Measurements from ENCODE around the gene CYP4V2. TPM values are rescaled to one million over a fixed set of nuclear protein-coding genes. Genes with fewer than 3 reads are reported as not detected.

CYP4V2 gene
- total RNA-seq, 6 experiments from 2014 or later: 82.4 to 199 (median 94.1) TPM

DNA sequence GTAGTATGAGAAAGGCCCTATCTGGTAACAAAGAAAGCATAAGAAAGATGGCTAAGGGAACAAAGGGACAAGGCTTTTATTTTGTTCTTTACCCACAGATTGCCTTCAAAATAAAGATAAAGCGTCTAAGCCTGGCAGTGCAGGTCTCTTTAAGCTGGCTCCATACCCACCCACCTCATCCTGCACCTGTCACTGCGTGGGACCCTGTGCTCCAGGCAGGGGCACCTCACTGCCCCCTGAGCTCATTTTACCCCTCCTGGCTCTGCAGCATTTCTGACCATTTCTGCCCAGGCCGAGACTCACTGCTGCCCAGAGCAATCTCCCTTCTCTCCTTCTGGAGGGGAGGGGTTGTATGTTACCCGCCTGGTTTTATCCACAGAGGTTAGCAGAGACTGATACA is 1.7 kb upstream of the CYP4V2 start:
- H3K4me1 ChIP-seq: peaks cover 0 to 25% (median 4%) of the 10 kb centered on the region in 4 donors
- intact Hi-C loops (cut with DNase I): no loop called here
- ATAC-seq: no peak
- H3K4me3 ChIP-seq: peak overlapping the region in 1 of 3 donors; percentile 88
- H3K9me3 ChIP-seq: no peaks in the 10 kb centered on the region
- 37% methylated on average over 4 of the region's 4 CpGs for WGBS (ENCODE audit: insufficient coverage, low coverage, low lambda C conversion rate, missing lambda C conversion rate)
- peak overlapping the region in 2 of 3 donors; percentile 97 to 98 for H3K27ac ChIP-seq
- no peaks in the 10 kb centered on the region for H3K27me3 ChIP-seq
- H3K36me3 ChIP-seq: no peaks in the 10 kb centered on the region
- no peak for DNase-seq
- TF ChIP-seq, protein P1, sequence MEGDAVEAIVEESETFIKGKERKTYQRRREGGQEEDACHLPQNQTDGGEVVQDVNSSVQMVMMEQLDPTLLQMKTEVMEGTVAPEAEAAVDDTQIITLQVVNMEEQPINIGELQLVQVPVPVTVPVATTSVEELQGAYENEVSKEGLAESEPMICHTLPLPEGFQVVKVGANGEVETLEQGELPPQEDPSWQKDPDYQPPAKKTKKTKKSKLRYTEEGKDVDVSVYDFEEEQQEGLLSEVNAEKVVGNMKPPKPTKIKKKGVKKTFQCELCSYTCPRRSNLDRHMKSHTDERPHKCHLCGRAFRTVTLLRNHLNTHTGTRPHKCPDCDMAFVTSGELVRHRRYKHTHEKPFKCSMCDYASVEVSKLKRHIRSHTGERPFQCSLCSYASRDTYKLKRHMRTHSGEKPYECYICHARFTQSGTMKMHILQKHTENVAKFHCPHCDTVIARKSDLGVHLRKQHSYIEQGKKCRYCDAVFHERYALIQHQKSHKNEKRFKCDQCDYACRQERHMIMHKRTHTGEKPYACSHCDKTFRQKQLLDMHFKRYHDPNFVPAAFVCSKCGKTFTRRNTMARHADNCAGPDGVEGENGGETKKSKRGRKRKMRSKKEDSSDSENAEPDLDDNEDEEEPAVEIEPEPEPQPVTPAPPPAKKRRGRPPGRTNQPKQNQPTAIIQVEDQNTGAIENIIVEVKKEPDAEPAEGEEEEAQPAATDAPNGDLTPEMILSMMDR (IDR thresholded peaks at IDR 0.05): no peak
- TF ChIP-seq POLR2A (IDR thresholded peaks at IDR 0.05): no peak

DNA sequence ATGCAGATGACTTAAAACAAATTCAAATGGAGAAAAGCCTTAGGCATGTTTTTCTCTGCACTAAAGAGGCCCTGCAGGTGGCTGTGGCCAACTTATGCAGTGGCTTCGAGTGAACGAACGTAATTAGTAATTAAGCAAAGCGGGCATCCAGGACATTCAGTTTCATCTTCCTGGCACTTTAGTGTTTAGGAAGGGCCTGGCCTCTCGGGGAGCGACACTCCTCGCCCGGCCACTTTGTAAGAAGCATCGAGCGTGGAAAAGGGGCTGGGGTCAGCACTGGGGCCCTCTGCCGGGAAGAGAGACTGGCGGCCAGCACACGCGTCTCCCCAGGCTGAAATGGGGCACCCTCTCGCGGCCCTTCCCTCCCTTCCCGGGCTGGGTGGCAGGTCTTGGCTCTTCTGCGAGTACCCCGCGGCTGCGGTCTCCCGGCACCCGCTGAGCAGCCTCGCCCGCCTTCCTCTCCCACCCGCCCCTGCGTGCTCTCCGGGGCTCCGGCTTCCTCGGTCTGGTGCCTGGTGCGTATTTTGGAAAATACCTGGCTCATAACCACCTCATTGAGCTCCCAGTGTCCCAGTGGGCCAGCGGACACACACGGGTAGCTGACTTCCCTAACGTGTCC is 677 bp upstream of the CYP4V2 start:
- Histone ChIP-seq H3K27ac (peak overlapping the region; percentile 97 to 98 (median 98)), H3K4me1 (peaks cover 0 to 25% (median 4%) of the 10 kb centered on the region in 4 donors), H3K4me3 (peak overlapping the region; percentile 88 to 92 (median 88)), H3K9me3 (no peaks in the 10 kb centered on the region), H3K36me3 (no peaks in the 10 kb centered on the region), H3K27me3 (no peaks in the 10 kb centered on the region)
- 2% methylated on average over 4 of the region's 34 CpGs for WGBS (ENCODE audit: insufficient coverage, low coverage, low lambda C conversion rate, missing lambda C conversion rate)
- DNase-seq: peak in 2 of 3 donors; percentile 47 to 66
- TF ChIP-seq POLR2A (IDR thresholded peaks at IDR 0.05): no peak
- TF ChIP-seq, protein P1 (IDR thresholded peaks at IDR 0.05): peak in 1 of 4 donors; percentile 19
- intact Hi-C loops (cut with DNase I): no loop called here
- peak; percentile 44 to 61 (median 53) for ATAC-seq

DNA sequence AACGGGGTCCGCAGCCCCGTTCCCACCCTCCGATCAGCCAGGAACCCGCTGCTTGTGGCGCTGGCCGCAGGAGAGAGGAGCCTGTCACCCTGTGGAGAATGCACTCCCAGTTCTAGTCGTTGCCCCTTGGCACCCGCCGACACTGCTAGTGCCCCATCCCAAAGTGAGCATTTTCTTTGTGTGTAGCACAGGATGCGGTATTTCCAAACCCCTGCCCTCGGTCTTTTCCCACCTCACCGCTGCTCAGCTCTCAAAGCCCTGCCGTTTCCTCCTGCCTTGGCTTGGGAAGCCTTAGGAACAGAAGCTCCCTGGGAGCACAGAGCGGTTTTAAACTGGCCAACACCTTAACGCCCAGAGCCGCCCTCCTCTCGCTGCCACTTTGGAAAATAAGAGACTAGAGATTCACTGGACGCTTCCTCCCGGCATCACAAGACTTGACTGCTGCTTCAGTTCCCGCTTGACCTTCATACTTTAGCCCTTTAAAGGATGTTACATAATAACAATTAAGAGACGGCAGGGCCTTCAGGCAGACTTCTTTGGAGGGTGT is 772 bp downstream of the CYP4V2 start:
- intact Hi-C loops (cut with DNase I): no loop called here
- Histone ChIP-seq H3K4me3 (peak overlapping the region; percentile 88 to 92 (median 88)), H3K9me3 (no peaks in the 10 kb centered on the region), H3K36me3 (peaks cover 0 to 3% (median 1%) of the 10 kb centered on the region in 4 donors), H3K27me3 (no peaks in the 10 kb centered on the region), H3K4me1 (peaks cover 0 to 28% (median 8%) of the 10 kb centered on the region in 4 donors), H3K27ac (peak overlapping the region; percentile 97 to 98 (median 98))
- WGBS (ENCODE audit: insufficient coverage, low coverage, low lambda C conversion rate, missing lambda C conversion rate): 0% methylated on average over 12 of the region's 22 CpGs
- no peak for TF ChIP-seq POLR2A (IDR thresholded peaks at IDR 0.05)
- TF ChIP-seq, protein P1 (IDR thresholded peaks at IDR 0.05): no peak
- ATAC-seq (peak; percentile 29 to 42 (median 40)), DNase-seq (peak; percentile 49 to 61 (median 58))

DNA sequence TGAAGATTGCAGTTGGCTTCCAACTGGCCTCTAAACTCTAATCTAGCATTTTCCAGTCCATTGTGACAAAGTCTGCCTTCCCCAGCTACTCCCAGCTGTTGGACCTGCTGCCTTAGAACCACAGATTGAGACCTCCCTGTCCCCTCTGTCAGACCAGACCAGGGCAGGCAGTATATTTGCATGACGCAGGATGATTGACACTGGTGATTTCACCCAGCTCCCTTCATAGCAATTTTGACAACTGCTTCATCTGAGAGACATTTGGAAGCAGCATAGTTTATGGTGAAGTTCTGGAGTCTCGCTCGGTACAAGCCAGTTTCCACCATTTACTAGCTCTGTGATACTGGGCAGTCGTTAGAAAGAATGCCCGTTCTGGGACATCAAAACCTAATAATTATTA is 2.5 kb downstream of the CYP4V2 start:
- Histone ChIP-seq H3K36me3 (peaks cover 0 to 8% (median 6%) of the 10 kb centered on the region in 4 donors), H3K27me3 (no peaks in the 10 kb centered on the region), H3K4me1 (peaks cover 0 to 28% (median 8%) of the 10 kb centered on the region in 4 donors), H3K9me3 (no peaks in the 10 kb centered on the region), H3K4me3 (no peak overlapping the region), H3K27ac (peak overlapping the region in 1 of 3 donors; percentile 97)
- ATAC-seq (no peak), DNase-seq (no peak)
- intact Hi-C loops (cut with DNase I): no loop called here
- 100% methylated on average over 4 of the region's 5 CpGs for WGBS (ENCODE audit: insufficient coverage, low coverage, low lambda C conversion rate, missing lambda C conversion rate)
- TF ChIP-seq, protein P1 (IDR thresholded peaks at IDR 0.05): no peak
- no peak for TF ChIP-seq POLR2A (IDR thresholded peaks at IDR 0.05)
